Endothelial cell (in vitro differentiated cells): Measurements from ENCODE around the gene CAMK2G. TPM values are rescaled to one million over a fixed set of nuclear protein-coding genes. Genes with fewer than 3 reads are reported as not detected.
A peak's percentile ranks its signal among the peaks of the same experiment; 100 is the strongest.

Experiments
- DNase-seq: peaks from one replicate; pipeline ENCODE4 v3.0.0; 2021; ENCODE audit warnings: low spot score
- H3K27ac Mint-ChIP-seq: one replicate; pipeline ENCODE4 v1.8.0; 2021; ENCODE audit warnings: mixed read lengths, inconsistent platforms; ENCODE audit not compliant: unreplicated experiment
- H3K27me3 Mint-ChIP-seq: one replicate; pipeline ENCODE4 v1.8.0; 2021; ENCODE audit warnings: mild to moderate bottlenecking, moderate library complexity, mixed read lengths, inconsistent platforms; ENCODE audit not compliant: unreplicated experiment
- H3K36me3 Mint-ChIP-seq: one replicate; pipeline ENCODE4 v1.8.0; 2021; ENCODE audit warnings: mild to moderate bottlenecking, low read depth, mixed read lengths, inconsistent platforms; ENCODE audit not compliant: unreplicated experiment
- H3K4me1 Mint-ChIP-seq: one replicate; pipeline ENCODE4 v1.8.0; 2021; ENCODE audit warnings: mild to moderate bottlenecking, mixed read lengths, inconsistent platforms; ENCODE audit not compliant: unreplicated experiment
- H3K4me3 Mint-ChIP-seq: one replicate; pipeline ENCODE4 v1.8.0; 2021; ENCODE audit warnings: mild to moderate bottlenecking, mixed read lengths, inconsistent platforms; ENCODE audit not compliant: unreplicated experiment
- H3K9me3 Mint-ChIP-seq: one replicate; pipeline ENCODE4 v1.8.0; 2021; ENCODE audit warnings: mixed read lengths, inconsistent platforms; ENCODE audit not compliant: unreplicated experiment
- total RNA-seq: library from RNA; stranded (reverse); fragmentation: NEBNext Ultra II Directional; extraction: Animal tissue kit (Norgen Biotek cat#: 25700); gene quantifications from one replicate; pipeline ENCODE4 v1.2.1, GENCODE V29; 2021; ENCODE audit not compliant: unreplicated experiment
- TF ChIP-seq, protein P1 (sequence below): fragments of 200-600 bp; sonication (generic); IDR thresholded peaks from one replicate; pipeline ENCODE4 v1.5.0; 2021; ENCODE audit warnings: antibody characterized with exemption; ENCODE audit not compliant: unreplicated experiment

Gene CAMK2G
- total RNA-seq, 1 donor from 2014 or later: 27.7 TPM

GRCh38 chr10:73917566-73918305 is 43.4 kb upstream of the CAMK2G start:
- Mint-ChIP-seq H3K4me3 (no peak overlapping the region), H3K9me3 (no peaks in the 10 kb centered on the region), H3K27me3 (peaks cover 11% of the 10 kb centered on the region), H3K36me3 (peaks cover 13% of the 10 kb centered on the region), H3K27ac (no peak overlapping the region), H3K4me1 (peaks cover 10% of the 10 kb centered on the region)
- TF ChIP-seq, protein P1, sequence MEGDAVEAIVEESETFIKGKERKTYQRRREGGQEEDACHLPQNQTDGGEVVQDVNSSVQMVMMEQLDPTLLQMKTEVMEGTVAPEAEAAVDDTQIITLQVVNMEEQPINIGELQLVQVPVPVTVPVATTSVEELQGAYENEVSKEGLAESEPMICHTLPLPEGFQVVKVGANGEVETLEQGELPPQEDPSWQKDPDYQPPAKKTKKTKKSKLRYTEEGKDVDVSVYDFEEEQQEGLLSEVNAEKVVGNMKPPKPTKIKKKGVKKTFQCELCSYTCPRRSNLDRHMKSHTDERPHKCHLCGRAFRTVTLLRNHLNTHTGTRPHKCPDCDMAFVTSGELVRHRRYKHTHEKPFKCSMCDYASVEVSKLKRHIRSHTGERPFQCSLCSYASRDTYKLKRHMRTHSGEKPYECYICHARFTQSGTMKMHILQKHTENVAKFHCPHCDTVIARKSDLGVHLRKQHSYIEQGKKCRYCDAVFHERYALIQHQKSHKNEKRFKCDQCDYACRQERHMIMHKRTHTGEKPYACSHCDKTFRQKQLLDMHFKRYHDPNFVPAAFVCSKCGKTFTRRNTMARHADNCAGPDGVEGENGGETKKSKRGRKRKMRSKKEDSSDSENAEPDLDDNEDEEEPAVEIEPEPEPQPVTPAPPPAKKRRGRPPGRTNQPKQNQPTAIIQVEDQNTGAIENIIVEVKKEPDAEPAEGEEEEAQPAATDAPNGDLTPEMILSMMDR: no peak
- DNase-seq: no peak

DNA sequence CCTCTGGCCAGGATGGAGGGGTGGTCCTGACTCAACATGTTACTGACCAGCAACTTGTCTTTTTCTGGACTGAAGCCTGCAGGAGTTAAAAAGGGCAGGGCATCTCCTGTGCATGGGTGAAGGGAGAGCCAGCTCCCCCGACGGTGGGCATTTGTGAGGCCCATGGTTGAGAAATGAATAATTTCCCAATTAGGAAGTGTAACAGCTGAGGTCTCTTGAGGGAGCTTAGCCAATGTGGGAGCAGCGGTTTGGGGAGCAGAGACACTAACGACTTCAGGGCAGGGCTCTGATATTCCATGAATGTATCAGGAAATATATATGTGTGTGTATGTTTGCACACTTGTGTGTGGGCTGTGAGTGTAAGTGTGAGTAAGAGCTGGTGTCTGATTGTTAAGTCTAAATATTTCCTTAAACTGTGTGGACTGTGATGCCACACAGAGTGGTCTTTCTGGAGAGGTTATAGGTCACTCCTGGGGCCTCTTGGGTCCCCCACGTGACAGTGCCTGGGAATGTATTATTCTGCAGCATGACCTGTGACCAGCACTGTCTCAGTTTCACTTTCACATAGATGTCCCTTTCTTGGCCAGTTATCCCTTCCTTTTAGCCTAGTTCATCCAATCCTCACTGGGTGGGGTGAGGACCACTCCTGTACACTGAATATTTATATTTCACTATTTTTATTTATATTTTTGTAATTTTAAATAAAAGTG is 42.6 kb upstream of the CAMK2G start:
- DNase-seq: no peak
- TF ChIP-seq, protein P1: no peak
- H3K4me3 Mint-ChIP-seq: no peak overlapping the region
- H3K4me1 Mint-ChIP-seq: peaks cover 13% of the 10 kb centered on the region
- H3K27me3 Mint-ChIP-seq: peaks cover 11% of the 10 kb centered on the region
- no peaks in the 10 kb centered on the region for H3K9me3 Mint-ChIP-seq
- H3K27ac Mint-ChIP-seq: no peak overlapping the region
- peaks cover 13% of the 10 kb centered on the region for H3K36me3 Mint-ChIP-seq

DNA sequence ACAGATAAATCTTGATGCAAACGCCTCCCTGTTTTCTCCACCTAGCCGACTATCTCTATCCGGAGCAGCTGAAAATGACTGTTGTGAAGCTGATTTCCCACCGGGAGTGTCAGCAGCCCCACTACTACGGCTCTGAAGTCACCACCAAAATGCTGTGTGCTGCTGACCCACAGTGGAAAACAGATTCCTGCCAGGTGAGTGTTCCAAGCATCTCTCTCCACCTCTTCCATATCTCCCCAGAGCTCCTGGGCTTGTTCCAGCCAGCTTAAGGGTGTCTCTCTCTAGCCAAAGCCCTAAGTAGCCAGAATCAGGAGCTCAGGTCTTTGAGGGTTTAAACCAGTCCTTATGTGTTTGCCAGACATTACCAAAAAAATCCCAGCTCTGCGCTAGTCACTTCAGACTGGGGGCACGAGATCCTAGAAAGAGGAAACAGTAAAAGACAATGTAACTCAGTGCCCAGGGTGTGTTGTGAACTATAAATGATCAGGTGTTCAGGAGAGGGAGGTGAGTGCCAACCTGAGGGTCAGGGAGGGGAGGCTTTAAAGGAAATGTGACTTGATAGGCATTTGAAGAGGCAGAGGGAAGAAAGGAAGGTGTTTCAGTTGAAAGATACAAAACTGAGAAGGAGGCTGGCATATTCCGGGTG is 41.0 kb upstream of the CAMK2G start:
- Mint-ChIP-seq H3K9me3 (no peaks in the 10 kb centered on the region), H3K27me3 (peaks cover 14% of the 10 kb centered on the region), H3K36me3 (peaks cover 13% of the 10 kb centered on the region), H3K4me3 (peak overlapping the region; percentile 29), H3K27ac (no peak overlapping the region), H3K4me1 (peaks cover 23% of the 10 kb centered on the region)
- TF ChIP-seq, protein P1: no peak
- DNase-seq: no peak

DNA sequence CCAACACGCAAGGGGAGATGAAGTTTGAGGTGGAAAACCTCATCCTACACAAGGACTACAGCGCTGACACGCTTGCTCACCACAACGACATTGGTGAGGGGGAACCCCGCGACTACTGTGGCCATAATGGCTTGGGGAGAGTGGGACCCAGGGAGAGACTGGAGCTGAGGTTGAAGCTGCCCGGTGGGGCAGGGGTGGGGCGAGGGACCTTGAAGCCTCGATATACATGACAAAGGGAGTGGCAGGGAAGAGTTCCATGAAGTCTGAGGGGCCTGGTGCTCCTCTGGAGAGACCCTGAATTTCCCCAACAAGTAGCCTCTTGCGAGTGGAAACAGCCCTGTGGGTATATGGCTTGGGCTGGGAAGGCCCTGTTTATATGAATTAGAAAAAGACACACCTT is 39.7 kb upstream of the CAMK2G start:
- Mint-ChIP-seq H3K4me3 (no peak overlapping the region), H3K27me3 (peaks cover 14% of the 10 kb centered on the region), H3K27ac (no peak overlapping the region), H3K36me3 (peaks cover 13% of the 10 kb centered on the region), H3K9me3 (no peaks in the 10 kb centered on the region), H3K4me1 (peaks cover 22% of the 10 kb centered on the region)
- TF ChIP-seq, protein P1: no peak
- no peak for DNase-seq

DNA sequence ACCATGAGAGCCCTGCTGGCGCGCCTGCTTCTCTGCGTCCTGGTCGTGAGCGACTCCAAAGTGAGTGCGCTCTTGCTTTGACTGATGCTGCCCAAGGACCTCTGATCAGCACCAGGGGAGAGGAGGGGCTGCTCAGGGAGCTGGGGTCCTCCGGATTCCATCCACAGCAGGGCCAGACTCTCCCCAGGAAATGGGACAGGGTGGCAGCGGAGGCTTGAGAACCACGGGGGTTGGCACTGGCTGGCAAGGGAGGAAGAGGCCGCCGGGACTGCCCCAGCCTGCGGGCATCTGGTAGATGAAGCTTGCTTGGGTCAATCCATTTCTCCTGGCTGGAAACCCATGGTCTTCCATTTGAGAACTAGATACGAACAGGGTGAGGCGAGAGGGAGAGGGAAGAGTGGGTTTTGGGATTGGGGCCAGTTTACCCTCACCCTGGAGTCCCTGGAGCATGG is 37.2 kb upstream of the CAMK2G start:
- Mint-ChIP-seq H3K9me3 (no peaks in the 10 kb centered on the region), H3K36me3 (peaks cover 9% of the 10 kb centered on the region), H3K27ac (no peak overlapping the region), H3K27me3 (peaks cover 17% of the 10 kb centered on the region), H3K4me3 (peak overlapping the region; percentile 98), H3K4me1 (peaks cover 22% of the 10 kb centered on the region)
- no peak for DNase-seq
- TF ChIP-seq, protein P1: no peak
